Inflammatory macrophage treated with lipopolysaccharide for 1 hour (primary cell): ENCODE measurements around the gene ARHGAP4.

Experiments
- DNase-seq, 2 donors: peaks; one replicate each; pipeline ENCODE4 v3.0.0-alpha.2; 2020 to 2022

ARHGAP4 gene

DNA sequence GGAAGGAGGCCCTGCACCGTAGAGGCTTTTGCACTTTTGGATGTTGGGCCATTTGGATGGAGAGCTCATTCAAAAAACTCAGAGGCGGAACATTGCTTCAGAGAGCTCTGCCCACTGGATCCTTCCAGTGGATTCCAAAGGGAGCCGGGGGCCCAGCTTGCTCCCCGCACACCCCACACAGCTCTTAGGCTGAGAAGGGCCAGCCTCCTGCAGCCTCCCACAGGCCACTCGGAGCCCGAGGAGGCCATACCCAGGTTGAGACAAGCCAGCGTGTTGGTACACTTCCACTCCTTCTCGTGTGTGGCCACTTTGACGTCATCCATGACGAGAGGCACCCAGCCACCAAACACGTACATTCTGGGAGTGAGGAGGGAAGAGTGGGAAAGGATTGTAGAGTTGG is 35.2 kb upstream of the ARHGAP4 start:
- DNase-seq = no peak

GRCh38 chrX:153960786-153961185 is 34.7 kb upstream of the ARHGAP4 start:
- no peak for DNase-seq

GRCh38 chrX:153960077-153960476 is 34.0 kb upstream of the ARHGAP4 start:
- no peak for DNase-seq

DNA sequence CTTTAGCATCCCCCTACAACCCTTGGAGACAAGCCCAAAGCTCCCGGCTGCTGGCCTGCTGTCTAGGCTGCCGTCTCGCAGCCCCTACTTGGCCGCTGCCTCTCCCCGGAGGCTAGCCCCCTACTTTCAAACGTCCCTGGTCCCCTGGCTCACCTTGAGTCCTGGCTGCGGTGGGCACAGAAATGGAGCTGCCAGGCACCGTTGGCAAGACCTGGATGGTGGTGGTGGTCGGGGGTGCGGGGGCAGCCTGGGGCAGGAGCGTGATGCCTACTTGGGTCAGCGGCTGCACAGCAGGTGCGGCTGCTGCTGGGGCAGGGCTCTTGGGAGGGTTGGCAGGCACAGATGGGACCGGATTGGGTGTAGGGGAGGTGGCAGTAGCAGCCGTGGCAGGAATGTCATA is 33.6 kb upstream of the ARHGAP4 start:
- DNase-seq = no peak

GRCh38 chrX:153958605-153959004 is 32.5 kb upstream of the ARHGAP4 start:
- no peak for DNase-seq

DNA sequence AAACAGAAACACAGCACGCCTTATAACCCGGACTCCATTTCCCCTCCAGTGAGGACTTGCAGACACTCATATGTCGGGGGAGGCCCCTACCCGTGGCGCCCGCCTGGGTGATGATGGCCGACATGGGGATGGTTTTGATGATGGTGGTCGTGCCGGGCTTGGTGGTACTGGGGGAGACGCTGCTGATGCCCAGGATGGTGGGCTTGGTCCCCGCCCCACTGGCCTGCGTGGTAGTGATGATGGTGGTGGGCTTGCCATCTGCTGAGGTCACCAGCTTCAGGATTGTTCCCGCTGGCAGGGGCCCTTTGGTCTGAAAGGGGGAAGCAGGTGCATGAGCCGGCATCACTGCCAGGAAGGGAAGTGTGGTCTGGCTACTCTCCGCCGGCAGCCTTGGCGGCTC is 31.2 kb upstream of the ARHGAP4 start:
- DNase-seq = no peak

DNA sequence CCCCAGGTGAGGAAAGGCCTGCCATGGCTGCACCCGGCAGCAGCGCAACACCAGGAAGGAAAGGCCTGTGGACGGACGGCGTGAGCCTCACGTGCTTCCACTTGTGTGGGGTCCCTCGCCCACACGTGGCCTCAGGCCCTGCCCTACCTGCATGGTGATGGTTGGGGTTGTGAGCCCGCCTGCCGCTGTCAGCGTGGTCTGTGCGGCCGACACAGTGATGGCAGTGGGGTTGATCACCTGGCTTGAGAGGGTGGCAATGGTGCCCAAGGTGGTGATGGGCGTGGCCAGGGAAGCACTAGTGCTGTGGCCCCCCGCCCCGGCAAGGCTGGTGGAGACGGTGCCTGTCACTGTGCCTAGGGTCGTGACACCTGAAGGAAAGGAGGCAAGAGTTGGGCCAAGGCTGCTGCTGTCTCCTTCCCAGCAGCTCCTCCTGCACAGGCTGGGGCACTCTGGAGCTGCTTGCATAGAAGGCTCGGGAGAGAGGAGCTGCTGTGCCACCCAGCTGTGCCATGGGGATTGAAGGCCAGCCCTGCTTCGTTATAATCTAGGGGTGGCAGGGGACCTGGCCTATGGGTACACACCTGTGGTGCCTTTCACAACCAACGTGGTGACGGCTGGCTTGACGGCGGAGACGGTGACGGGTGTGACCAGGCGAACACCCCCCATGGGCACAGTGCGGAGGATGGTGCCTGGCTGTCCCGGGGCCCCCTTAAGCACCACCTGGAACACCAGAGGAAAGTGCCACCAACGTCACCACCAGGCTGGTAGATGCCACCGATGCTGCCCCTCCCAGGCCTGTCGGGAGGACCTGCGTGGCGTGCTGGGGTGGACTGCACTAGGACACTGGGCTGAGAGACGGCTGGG is 30.2 kb upstream of the ARHGAP4 start:
- peak in 1 of 2 donors; percentile 9 for DNase-seq

DNA sequence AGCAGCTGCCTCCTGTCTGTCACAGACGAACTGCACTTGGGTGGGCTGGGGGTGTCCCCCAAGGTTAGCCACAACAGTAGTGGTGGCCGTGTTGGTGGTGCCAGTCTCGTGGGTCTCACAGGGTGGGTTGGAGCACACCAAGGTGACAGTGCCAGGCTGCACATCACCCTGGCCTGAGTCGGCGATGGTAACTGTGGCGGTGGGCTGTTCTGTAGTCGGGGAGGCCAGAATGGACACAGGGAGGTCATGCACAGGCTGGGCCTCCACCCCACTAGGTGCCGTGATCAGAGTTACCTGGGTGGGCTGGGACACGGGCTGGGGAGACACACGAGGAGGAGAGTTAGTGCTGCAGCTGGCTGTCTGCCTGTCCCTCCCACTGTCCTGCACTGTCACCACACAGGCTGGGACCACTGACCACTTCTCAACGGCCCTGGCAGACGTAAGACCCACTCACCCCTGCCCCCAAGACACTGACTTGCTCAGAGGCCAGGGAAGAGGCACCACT is 29.2 kb upstream of the ARHGAP4 start:
- DNase-seq = no peak

GRCh38 chrX:153954558-153955227 is 28.6 kb upstream of the ARHGAP4 start:
- DNase-seq = no peak

- DNase-seq = no peak
Measured at GRCh38 chrX:153953892-153954557, 28.0 kb upstream of the ARHGAP4 start.

DNA sequence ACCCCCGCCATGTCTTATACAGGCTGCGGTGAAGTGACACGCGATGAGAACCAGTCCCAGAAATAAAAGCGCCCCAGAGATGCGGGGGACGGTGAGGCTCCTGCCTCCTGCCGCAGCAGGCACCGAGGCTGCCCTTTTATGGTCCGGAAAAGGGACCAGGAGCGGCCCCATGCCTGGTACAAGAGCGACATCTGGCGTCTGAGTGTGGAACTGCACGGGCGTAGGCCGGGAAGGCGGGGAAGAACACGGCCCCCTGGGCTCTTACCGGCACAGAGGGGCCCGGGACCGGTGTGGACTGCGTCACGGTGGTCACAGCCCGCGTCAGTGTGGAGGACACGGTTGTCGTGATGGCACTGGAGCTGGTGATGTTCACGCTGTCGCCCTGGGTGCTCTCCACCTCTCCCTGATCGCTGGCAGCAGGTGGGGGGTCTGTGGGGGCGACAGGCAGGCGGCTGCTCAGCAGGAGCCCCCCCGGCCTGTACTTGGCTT is 27.3 kb upstream of the ARHGAP4 start:
- DNase-seq = peak; percentile 23 to 82

- DNase-seq = no peak
Measured at GRCh38 chrX:153952373-153953026, 26.4 kb upstream of the ARHGAP4 start.

GRCh38 chrX:153951683-153952372 is 25.8 kb upstream of the ARHGAP4 start:
- no peak for DNase-seq

- no peak for DNase-seq
Measured at GRCh38 chrX:153950127-153950526, 24.1 kb upstream of the ARHGAP4 start.

DNA sequence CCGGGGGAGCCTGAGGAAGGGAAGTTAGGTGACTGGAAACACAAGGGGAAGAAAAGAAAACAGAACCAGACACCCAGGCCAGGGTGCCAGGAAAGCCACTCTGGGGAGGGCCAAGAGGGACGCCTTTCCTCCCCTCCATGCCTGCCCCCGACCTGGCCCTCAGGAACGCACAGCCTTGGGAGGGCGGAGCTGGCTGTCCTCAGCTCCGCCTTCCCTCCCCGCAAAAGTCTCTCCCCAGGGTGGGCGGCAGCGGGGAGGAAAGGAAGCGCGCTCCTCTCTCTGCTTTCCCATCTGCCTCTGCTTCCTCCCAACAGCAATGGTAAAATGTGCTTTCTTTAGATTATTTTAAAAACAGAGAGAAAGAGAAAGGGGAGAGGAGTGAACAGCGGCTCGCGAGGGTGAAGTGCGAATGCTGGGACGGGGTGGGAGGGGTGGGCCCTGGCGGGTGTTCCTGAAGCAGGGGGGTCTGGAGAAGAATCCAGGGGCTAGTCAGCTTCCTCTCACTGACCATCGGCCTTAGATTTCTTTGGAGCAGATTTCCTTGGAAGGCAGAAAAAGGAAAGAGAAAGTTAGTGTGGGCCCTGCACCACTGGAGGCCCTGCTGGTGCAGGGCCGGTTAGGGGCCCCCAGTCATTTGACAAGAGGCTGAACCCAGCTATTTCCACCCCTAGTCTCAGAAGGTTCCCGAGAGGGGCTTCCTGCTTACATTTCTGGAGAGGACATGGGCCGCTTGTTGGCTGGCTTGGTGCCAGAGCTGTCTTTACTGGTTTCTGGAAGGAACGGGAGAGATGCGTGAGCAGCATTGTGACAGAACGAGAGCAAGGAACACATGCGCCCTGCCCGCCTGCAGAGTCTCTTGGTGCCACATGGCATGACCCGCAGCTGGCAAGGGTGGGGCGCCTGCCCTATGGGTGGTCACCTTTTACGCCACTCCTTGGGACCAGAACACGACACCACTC is 23.1 kb upstream of the ARHGAP4 start:
- no peak for DNase-seq

DNA sequence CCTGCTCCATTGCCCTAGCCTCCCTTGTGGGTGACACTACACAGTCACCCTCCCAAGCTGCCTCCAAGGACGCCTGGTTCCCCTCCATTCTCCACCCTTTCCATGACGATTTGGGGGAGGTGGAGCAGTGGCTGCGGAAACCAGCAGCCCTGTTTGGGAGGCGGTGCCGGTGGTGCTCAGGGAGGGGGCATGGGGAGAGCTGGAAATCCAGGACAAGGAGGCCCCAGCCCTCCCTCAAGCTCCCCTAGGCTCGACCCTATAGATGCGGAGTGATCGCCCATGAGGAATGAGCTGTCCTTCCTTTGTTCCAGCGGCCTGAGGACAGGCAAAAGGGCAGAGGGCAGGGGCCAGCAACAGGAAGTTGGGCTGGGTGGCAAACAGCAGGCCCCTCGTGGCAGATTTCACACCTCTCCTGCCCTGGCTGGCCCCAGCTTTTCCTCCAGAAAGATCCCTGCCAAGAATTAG is 22.0 kb upstream of the ARHGAP4 start:
- no peak for DNase-seq

- peak; percentile 56 to 76 for DNase-seq
Measured at GRCh38 chrX:153947009-153947769, 21.1 kb upstream of the ARHGAP4 start.

GRCh38 chrX:153945956-153946943 is 20.2 kb upstream of the ARHGAP4 start:
- DNase-seq = no peak

DNA sequence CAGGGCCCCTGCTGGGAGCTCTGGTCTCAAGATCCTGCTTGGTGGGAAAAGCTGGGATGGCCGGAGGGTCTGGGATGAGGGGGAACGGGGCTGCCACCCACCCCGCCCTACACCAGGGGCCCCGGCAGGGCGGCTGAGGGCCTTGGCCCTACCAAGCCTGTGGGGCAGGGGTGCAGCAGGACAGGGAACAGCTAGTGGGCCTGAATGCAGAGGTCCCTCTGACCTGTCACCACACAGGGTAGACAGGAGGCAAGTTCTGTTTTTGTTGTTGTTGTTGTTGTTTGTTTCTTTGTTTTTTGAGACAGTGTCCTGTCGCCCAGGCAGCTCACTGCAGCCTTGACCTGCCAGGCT is 18.7 kb upstream of the ARHGAP4 start:
- no peak for DNase-seq
